RWPE2 (cell line): ENCODE measurements around the gene TTLL12.
A peak's percentile ranks its signal among the peaks of the same experiment; 100 is the strongest.

Experiments used
- ATAC-seq: fragments of 200-7000 bp; cut with Tn5 transposase; 3 replicates; pipeline ENCODE4 v1.9.1; 2021; ENCODE audit warnings: low read depth
- DNase-seq: peaks from one replicate; pipeline ENCODE4 v3.0.0-alpha.2; 2020; ENCODE audit warnings: low spot score
- H3K27ac ChIP-seq: fragments of 450-650 bp; 2 replicates; pipeline ENCODE4 v1.5.1; 2017; ENCODE audit warnings: mild to moderate bottlenecking; ENCODE audit not compliant: poor library complexity, severe bottlenecking
- H3K27me3 ChIP-seq: fragments of 250-450 bp; sonication (Bioruptor Pico); 2 replicates; pipeline ENCODE4 v1.5.1; 2021; ENCODE audit warnings: mild to moderate bottlenecking, moderate library complexity; ENCODE audit not compliant: insufficient read depth, poor library complexity, severe bottlenecking
- H3K36me3 ChIP-seq: fragments of 250-450 bp; sonication (Bioruptor Pico); 2 replicates; pipeline ENCODE4 v1.5.1; 2020; ENCODE audit warnings: low read depth, mild to moderate bottlenecking, moderate library complexity
- H3K4me1 ChIP-seq: fragments of 250-450 bp; sonication (Bioruptor Pico); 2 replicates; pipeline ENCODE4 v1.5.1; 2021; ENCODE audit warnings: mild to moderate bottlenecking, moderate library complexity; ENCODE audit not compliant: insufficient read depth, poor library complexity, severe bottlenecking
- H3K4me3 ChIP-seq: fragments of 250-450 bp; sonication (Bioruptor Pico); 2 replicates; pipeline ENCODE4 v1.5.1; 2021; ENCODE audit warnings: mild to moderate bottlenecking, moderate library complexity; ENCODE audit not compliant: severe bottlenecking
- H3K9me3 ChIP-seq: fragments of 250-450 bp; sonication (Bioruptor Pico); 2 replicates; pipeline ENCODE4 v1.5.1; 2021; ENCODE audit warnings: mild to moderate bottlenecking, moderate library complexity; ENCODE audit not compliant: severe bottlenecking
- CTCF ChIP-seq: fragments of 450-650 bp; IDR thresholded peaks from one replicate; pipeline ENCODE4 v1.5.1; 2017; ENCODE audit warnings: mild to moderate bottlenecking, moderate library complexity; ENCODE audit not compliant: poor library complexity, severe bottlenecking

The TTLL12 gene

GRCh38 chr22:43127166-43127908, 59.6 kb downstream of the TTLL12 start:
- H3K27me3 ChIP-seq, result no peaks in the 10 kb centered on the region
- ATAC-seq (peak; percentile 77), DNase-seq (peak; percentile 87)
- H3K36me3 ChIP-seq, result peaks cover 4% of the 10 kb centered on the region; the same call in 1 of the 2 replicates
- no peak for TF ChIP-seq CTCF
- H3K4me3 ChIP-seq, result peak overlapping the region; percentile 24
- no peaks in the 10 kb centered on the region for H3K9me3 ChIP-seq
- H3K27ac ChIP-seq, result peak overlapping the region; percentile 89
- peaks cover 20% of the 10 kb centered on the region for H3K4me1 ChIP-seq

GRCh38 chr22:43126501-43127165, 60.3 kb downstream of the TTLL12 start:
- DNase-seq, result peak; percentile 91
- Histone ChIP-seq H3K36me3 (peaks cover 4% of the 10 kb centered on the region; the same call in 1 of the 2 replicates), H3K27me3 (no peaks in the 10 kb centered on the region), H3K4me3 (no peak overlapping the region), H3K27ac (peak overlapping the region; percentile 89), H3K9me3 (no peaks in the 10 kb centered on the region), H3K4me1 (peaks cover 20% of the 10 kb centered on the region)
- ATAC-seq, result peak; percentile 94
- TF ChIP-seq CTCF, result no peak

GRCh38 chr22:43118953-43119458, 67.9 kb downstream of the TTLL12 start:
- H3K27me3 ChIP-seq, result no peaks in the 10 kb centered on the region
- no peak overlapping the region for H3K4me3 ChIP-seq
- ATAC-seq, result no peak
- no peak overlapping the region for H3K27ac ChIP-seq
- no peak for DNase-seq
- H3K4me1 ChIP-seq, result no peaks in the 10 kb centered on the region
- no peaks in the 10 kb centered on the region for H3K9me3 ChIP-seq
- H3K36me3 ChIP-seq, result no peaks in the 10 kb centered on the region
- TF ChIP-seq CTCF, result no peak

- Histone ChIP-seq H3K4me1 (no peaks in the 10 kb centered on the region), H3K27me3 (no peaks in the 10 kb centered on the region), H3K9me3 (no peaks in the 10 kb centered on the region), H3K4me3 (no peak overlapping the region), H3K27ac (no peak overlapping the region), H3K36me3 (no peaks in the 10 kb centered on the region)
- ATAC-seq (no peak; the same call in 2 of the 3 replicates), DNase-seq (no peak)
- no peak for TF ChIP-seq CTCF
Observed at GRCh38 chr22:43118024-43118849, 68.7 kb downstream of the TTLL12 start.
